IMR-90 (cell line): ENCODE measurements around the gene MCTP2. TPM values are rescaled to one million over a fixed set of nuclear protein-coding genes. Genes with fewer than 3 reads are reported as not detected.

Experiments
- ATAC-seq: fragments of 200-7000 bp; cut with Tn5 transposase; 2 replicates; pipeline ENCODE4 v1.9.1; 2020; ENCODE audit warnings: low read depth, mild to moderate bottlenecking, moderate library complexity
- BruUV-seq: library from RNA; stranded (reverse); fragments of 400-500 nt; replicated peaks from 2 replicates; lab custom pipeline; 2021; lab: Mats Ljungman, UMichigan
- CTCF ChIA-PET: fragments of 300-600 bp; formaldehyde crosslinking; extraction: SDS; loops from one replicate; lab custom pipeline; 2021; ENCODE audit warnings: antibody characterized with exemption; lab: Yijun Ruan, JAX
- POLR2A ChIA-PET: fragments of 300-600 bp; sonication (Branson Sonifier 250); formaldehyde crosslinking; loops from one replicate; lab custom pipeline; 2022; ENCODE audit warnings: antibody characterized with exemption; ENCODE audit not compliant: unreplicated experiment; lab: Charles Lee
- DNase-seq: peaks from one replicate; pipeline ENCODE4 v3.0.0; 2013
- H2AFZ ChIP-seq: replicated peaks from 2 replicates; pipeline ENCODE3; 2013; ENCODE audit warnings: low read length, mild to moderate bottlenecking; ENCODE audit not compliant: poor library complexity
- H2AK5ac ChIP-seq: 2 replicates; pipeline ENCODE4 v1.6.1; 2013; ENCODE audit warnings: low read depth, low read length, inconsistent platforms
- H2AK9ac ChIP-seq: replicated peaks from 2 replicates; pipeline ENCODE3; 2013; ENCODE audit warnings: mild to moderate bottlenecking, low read depth, low read length, moderate library complexity; ENCODE audit not compliant: poor library complexity
- H2BK120ac ChIP-seq: 2 replicates; pipeline ENCODE4 v1.6.1; 2013; ENCODE audit warnings: low read depth, low read length, inconsistent platforms
- H2BK15ac ChIP-seq: 3 replicates; pipeline ENCODE4 v1.6.1; 2013; ENCODE audit warnings: low read depth, low read length, inconsistent platforms
- H2BK20ac ChIP-seq: 2 replicates; pipeline ENCODE4 v1.6.1; 2013; ENCODE audit warnings: low read depth, mild to moderate bottlenecking, inconsistent platforms, low read length, moderate library complexity
- H2BK5ac ChIP-seq: 2 replicates; pipeline ENCODE4 v1.6.1; 2013; ENCODE audit warnings: mild to moderate bottlenecking, low read depth, low read length, inconsistent platforms; ENCODE audit not compliant: poor library complexity, severe bottlenecking
- H3K14ac ChIP-seq: replicated peaks from 2 replicates; pipeline ENCODE4 v1.6.1; 2013; ENCODE audit warnings: low read depth, low read length, inconsistent platforms
- H3K18ac ChIP-seq: 2 replicates; pipeline ENCODE4 v1.6.1; 2013; ENCODE audit warnings: low read depth, low read length, control low read depth
- H3K23ac ChIP-seq: 2 replicates; pipeline ENCODE4 v1.6.1; 2013; ENCODE audit warnings: low read depth, low read length, inconsistent platforms
- H3K27ac ChIP-seq: 2 replicates; pipeline ENCODE4 v1.5.1; 2013; ENCODE audit warnings: mild to moderate bottlenecking, control low read depth, low read length; ENCODE audit not compliant: insufficient read depth
- H3K27me3 ChIP-seq: 2 replicates; pipeline ENCODE4 v1.6.1; 2013; ENCODE audit warnings: low read length; ENCODE audit not compliant: control insufficient read depth, insufficient read depth
- H3K36me3 ChIP-seq: 2 replicates; pipeline ENCODE4 v1.6.1; 2013; ENCODE audit warnings: low read length, mixed read lengths; ENCODE audit not compliant: control insufficient read depth, insufficient read depth
- H3K4ac ChIP-seq: 2 replicates; pipeline ENCODE4 v1.6.1; 2013; ENCODE audit warnings: low read depth, low read length, inconsistent platforms
- H3K4me1 ChIP-seq: 2 replicates; pipeline ENCODE4 v1.6.1; 2013; ENCODE audit warnings: low read length, mixed read lengths; ENCODE audit not compliant: control insufficient read depth, insufficient read depth
- H3K4me2 ChIP-seq: 2 replicates; pipeline ENCODE4 v1.6.1; 2013; ENCODE audit warnings: low read depth, mild to moderate bottlenecking, control low read depth, low read length, moderate library complexity
- H3K4me3 ChIP-seq: 2 replicates; pipeline ENCODE4 v1.5.1; 2013; ENCODE audit warnings: low read depth, mild to moderate bottlenecking, control low read depth, low read length, moderate library complexity; ENCODE audit not compliant: insufficient read depth
- H3K56ac ChIP-seq: 2 replicates; pipeline ENCODE4 v1.6.1; 2013; ENCODE audit warnings: low read length, inconsistent platforms; ENCODE audit not compliant: insufficient read depth; ENCODE audit errors: extremely low read depth
- H3K79me1 ChIP-seq, 2 experiments: 2 replicates each; pipeline ENCODE4 v1.6.1; 2013; ENCODE audit warnings: low read length in 2 of 2, inconsistent platforms in 1 of 2, low read depth in 1 of 2
- H3K9ac ChIP-seq: 2 replicates; pipeline ENCODE4 v1.6.1; 2013; ENCODE audit warnings: low read depth, low read length, control low read depth
- H3K9me1 ChIP-seq: 2 replicates; pipeline ENCODE4 v1.6.1; 2013; ENCODE audit warnings: low read length, inconsistent platforms; ENCODE audit not compliant: insufficient read depth
- H3K9me3 ChIP-seq: 2 replicates; pipeline ENCODE4 v1.6.1; 2013; ENCODE audit warnings: low read length; ENCODE audit not compliant: control insufficient read depth, insufficient read depth
- H4K20me1 ChIP-seq: 2 replicates; pipeline ENCODE4 v1.6.1; 2013; ENCODE audit warnings: low read length, inconsistent platforms; ENCODE audit not compliant: insufficient read depth
- H4K5ac ChIP-seq: 2 replicates; pipeline ENCODE4 v1.6.1; 2013; ENCODE audit warnings: mild to moderate bottlenecking, low read depth, low read length, control low read depth
- H4K8ac ChIP-seq, 2 experiments: 2 replicates each; pipeline ENCODE4 v1.6.1; 2013; ENCODE audit warnings: low read depth in 2 of 2, low read length in 2 of 2, control low read depth in 1 of 2, inconsistent platforms in 1 of 2
- H4K91ac ChIP-seq: 2 replicates; pipeline ENCODE4 v1.6.1; 2013; ENCODE audit warnings: low read depth, low read length, inconsistent platforms; ENCODE audit not compliant: insufficient read depth
- BHLHE40 ChIP-seq: fragments of 150-350 bp; IDR thresholded peaks from 2 replicates; pipeline ENCODE4 v1.6.1; 2016; ENCODE audit warnings: mild to moderate bottlenecking, low read depth, low read length
- CEBPB ChIP-seq: IDR thresholded peaks from 2 replicates; pipeline ENCODE4 v1.6.1; 2012; ENCODE audit warnings: low read depth, low read length, improper control_type of control experiment
- FOS ChIP-seq: fragments of 150-350 bp; IDR thresholded peaks from 2 replicates; pipeline ENCODE4 v1.6.1; 2016; ENCODE audit warnings: low read depth, low read length
- RCOR1 ChIP-seq: IDR thresholded peaks from 2 replicates; pipeline ENCODE4 v1.6.1; 2012; ENCODE audit warnings: mild to moderate bottlenecking, low read length, improper control_type of control experiment; ENCODE audit not compliant: insufficient replicate concordance
- SMC3 ChIP-seq: fragments of 150-350 bp; IDR thresholded peaks from 2 replicates; pipeline ENCODE4 v1.6.1; 2016; ENCODE audit warnings: low read depth, mild to moderate bottlenecking, antibody characterized with exemption, low read length, moderate library complexity
- WGBS, 2 experiments: methylation state at CpG; one replicate each; pipeline versions ENCODE4 v1.1.5 to v1.1.7; 2013; ENCODE audit warnings: missing lambda C conversion rate in 2 of 2; ENCODE audit not compliant: insufficient read length in 1 of 2; ENCODE audit errors: extremely low coverage in 2 of 2; 5-methylcytosine and 5-hydroxymethylcytosine counted together
- dilution Hi-C: fragments of 300-500 bp; cut with HindIII; formaldehyde crosslinking; loops from one replicate; pipeline ENCODE4 v1.14.3; 2018; ENCODE audit warnings: low sequenced_read_pairs; ENCODE audit not compliant: unreplicated experiment
- in situ Hi-C: fragments of 300-500 bp; cut with MboI; formaldehyde crosslinking; loops from 3 replicates; pipeline ENCODE4 v1.14.3; 2019; ENCODE audit warnings: low sequenced_read_pairs, inconsistent platforms, mixed read lengths
- intact Hi-C: fragments of 100-400 bp; cut with micrococcal nuclease; formaldehyde crosslinking; loops from 2 replicates; pipeline ENCODE4 v1.10.0; 2022
- polyA plus RNA-seq, 3 experiments: library from polyadenylated mRNA; depleted of rRNA; stranded (reverse); fragments of >200 nt; gene quantifications; 2 replicates each; pipeline ENCODE4 v1.2.3, GENCODE V29; 2012; ENCODE audit warnings: low replicate concordance in 1 of 3
- total RNA-seq: library from RNA; depleted of rRNA; stranded (reverse); fragments of >200 nt; gene quantifications from 2 replicates; pipeline ENCODE4 v1.2.3, GENCODE V29; 2012
- TF ChIP-seq, protein P1 (sequence below): fragments of 150-350 bp; IDR thresholded peaks from 2 replicates; pipeline ENCODE4 v1.6.1; 2017; ENCODE audit warnings: mild to moderate bottlenecking, antibody characterized with exemption, low read length, low read depth
- TF ChIP-seq, protein P2 (sequence below): conservative IDR thresholded peaks from 2 replicates; pipeline ENCODE4 v1.5.1; 2012; ENCODE audit warnings: mild to moderate bottlenecking, low read depth, low read length, improper control_type of control experiment
- TF ChIP-seq, protein P3 (sequence below): fragments of 150-350 bp; IDR thresholded peaks from 2 replicates; pipeline ENCODE4 v1.6.1; 2016; ENCODE audit warnings: low read depth, mild to moderate bottlenecking, low read length, moderate library complexity, borderline replicate concordance

MCTP2 gene
- total and polyA plus RNA-seq, 2 of the 4 experiments (the other 2 are of a cell fraction) = 5.1 to 9.9 TPM

DNA sequence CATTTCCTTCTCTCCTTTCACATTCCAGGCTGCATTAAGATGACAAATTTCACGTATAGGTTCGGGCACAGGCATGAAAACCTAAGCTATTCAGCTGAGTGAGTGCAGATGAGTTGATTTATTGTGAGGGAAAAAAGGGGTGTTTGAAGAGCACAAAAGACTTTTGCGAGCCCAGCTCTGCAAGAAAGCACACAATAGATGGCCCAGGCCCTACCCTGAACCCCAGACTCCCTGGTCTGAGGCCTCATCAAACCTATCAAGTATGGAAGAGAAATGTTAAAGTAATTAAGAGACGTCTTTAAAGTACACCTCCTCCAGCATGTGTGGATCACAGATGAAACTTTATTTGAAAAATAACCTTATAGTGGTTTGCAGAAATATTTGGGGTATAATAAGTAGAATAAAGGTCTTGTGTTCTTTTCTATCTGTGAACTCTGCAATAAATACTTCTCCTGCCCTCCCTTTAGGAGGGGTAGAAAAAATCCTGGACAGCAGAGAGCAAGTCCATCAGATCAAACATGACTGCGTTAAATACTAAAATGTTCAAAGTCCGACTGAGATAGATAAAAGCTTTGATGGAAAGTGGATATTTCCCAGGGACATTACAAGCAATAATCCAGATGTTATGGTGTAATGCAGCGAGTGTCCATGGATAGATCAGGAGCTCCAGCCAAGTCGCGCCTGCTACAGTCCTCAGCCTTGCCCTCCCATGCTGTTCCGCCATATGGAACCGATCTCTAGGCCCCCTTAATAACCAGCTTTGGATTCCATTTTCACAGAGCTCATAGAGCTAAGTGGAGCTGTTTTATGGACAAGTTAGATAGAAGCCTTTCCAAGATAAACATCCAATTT lies 121.5 kb downstream of the MCTP2 start (continued):
- no peak for TF ChIP-seq BHLHE40

DNA sequence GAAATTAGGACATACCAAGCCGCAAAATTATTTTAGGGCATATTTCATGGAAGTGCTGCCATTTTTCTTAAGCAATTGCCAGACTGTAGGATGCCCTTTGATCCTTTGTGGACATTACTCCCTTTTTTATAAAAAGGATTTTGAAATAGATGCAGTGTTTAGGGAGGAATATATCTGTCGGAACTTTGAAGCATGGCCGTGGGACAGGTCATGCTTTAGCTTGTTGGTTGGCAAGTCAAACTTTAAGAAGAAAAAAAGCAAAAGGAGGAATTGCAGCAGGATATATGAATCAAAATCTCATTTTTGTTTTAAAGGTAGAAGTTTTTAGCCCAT lies 122.1 kb downstream of the MCTP2 start:
- H4K5ac ChIP-seq = no peak overlapping the region
- no peak for DNase-seq
- H3K4me3 ChIP-seq = no peak overlapping the region
- H4K8ac ChIP-seq = no peak overlapping the region
- no peak overlapping the region for H3K18ac ChIP-seq
- no peak overlapping the region for H3K14ac ChIP-seq
- 25% methylated on average over 2 of the region's 3 CpGs; no CpG with 5 or more reads in 1 of the 2 experiments for whole genome bisulfite sequencing, 2 experiments
- H4K20me1 ChIP-seq = no peaks in the 10 kb centered on the region
- in situ Hi-C loops = no loop called here
- H2AK9ac ChIP-seq = no peak overlapping the region
- no peaks in the 10 kb centered on the region for H3K79me1 ChIP-seq
- dilution Hi-C loops = no loop called here
- no TSS peak for BruUV-seq
- H3K27ac ChIP-seq = no peak overlapping the region
- 0 out of 2 replicates have a peak, but pooled peaks cover 2% of the 10 kb centered on the region for H3K9me3 ChIP-seq
- no peak overlapping the region for H3K56ac ChIP-seq
- H3K36me3 ChIP-seq = no peaks in the 10 kb centered on the region
- no peak overlapping the region for H4K91ac ChIP-seq
- no peak overlapping the region for H3K4me2 ChIP-seq
- H3K4ac ChIP-seq = no peak overlapping the region
- no peaks in the 10 kb centered on the region for H3K9me1 ChIP-seq
- H2BK20ac ChIP-seq = no peak overlapping the region
- H3K27me3 ChIP-seq = no peaks in the 10 kb centered on the region
- intact Hi-C loops = no loop called here
- no peak overlapping the region for H3K23ac ChIP-seq
- H3K4me1 ChIP-seq = no peaks in the 10 kb centered on the region
- H2BK15ac ChIP-seq = no peak overlapping the region
- H2AFZ ChIP-seq = no peak overlapping the region
- H2BK120ac ChIP-seq = no peak overlapping the region
- POLR2A ChIA-PET = no interaction called here
- ATAC-seq = no peak
- TF ChIP-seq RCOR1 (no peak), FOS (no peak), CEBPB (no peak), BHLHE40 (no peak), SMC3 (no peak)
- TF ChIP-seq, protein P1, sequence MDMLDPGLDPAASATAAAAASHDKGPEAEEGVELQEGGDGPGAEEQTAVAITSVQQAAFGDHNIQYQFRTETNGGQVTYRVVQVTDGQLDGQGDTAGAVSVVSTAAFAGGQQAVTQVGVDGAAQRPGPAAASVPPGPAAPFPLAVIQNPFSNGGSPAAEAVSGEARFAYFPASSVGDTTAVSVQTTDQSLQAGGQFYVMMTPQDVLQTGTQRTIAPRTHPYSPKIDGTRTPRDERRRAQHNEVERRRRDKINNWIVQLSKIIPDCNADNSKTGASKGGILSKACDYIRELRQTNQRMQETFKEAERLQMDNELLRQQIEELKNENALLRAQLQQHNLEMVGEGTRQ = no peak
- TF ChIP-seq, protein P2, sequence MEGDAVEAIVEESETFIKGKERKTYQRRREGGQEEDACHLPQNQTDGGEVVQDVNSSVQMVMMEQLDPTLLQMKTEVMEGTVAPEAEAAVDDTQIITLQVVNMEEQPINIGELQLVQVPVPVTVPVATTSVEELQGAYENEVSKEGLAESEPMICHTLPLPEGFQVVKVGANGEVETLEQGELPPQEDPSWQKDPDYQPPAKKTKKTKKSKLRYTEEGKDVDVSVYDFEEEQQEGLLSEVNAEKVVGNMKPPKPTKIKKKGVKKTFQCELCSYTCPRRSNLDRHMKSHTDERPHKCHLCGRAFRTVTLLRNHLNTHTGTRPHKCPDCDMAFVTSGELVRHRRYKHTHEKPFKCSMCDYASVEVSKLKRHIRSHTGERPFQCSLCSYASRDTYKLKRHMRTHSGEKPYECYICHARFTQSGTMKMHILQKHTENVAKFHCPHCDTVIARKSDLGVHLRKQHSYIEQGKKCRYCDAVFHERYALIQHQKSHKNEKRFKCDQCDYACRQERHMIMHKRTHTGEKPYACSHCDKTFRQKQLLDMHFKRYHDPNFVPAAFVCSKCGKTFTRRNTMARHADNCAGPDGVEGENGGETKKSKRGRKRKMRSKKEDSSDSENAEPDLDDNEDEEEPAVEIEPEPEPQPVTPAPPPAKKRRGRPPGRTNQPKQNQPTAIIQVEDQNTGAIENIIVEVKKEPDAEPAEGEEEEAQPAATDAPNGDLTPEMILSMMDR = no peak
- TF ChIP-seq, protein P3, sequence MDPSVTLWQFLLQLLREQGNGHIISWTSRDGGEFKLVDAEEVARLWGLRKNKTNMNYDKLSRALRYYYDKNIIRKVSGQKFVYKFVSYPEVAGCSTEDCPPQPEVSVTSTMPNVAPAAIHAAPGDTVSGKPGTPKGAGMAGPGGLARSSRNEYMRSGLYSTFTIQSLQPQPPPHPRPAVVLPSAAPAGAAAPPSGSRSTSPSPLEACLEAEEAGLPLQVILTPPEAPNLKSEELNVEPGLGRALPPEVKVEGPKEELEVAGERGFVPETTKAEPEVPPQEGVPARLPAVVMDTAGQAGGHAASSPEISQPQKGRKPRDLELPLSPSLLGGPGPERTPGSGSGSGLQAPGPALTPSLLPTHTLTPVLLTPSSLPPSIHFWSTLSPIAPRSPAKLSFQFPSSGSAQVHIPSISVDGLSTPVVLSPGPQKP = no peak
- no peak overlapping the region for H2AK5ac ChIP-seq
- CTCF ChIA-PET = interaction anchor here (0.6 kb wide), 1 partner anchor 90 kb away, joined by 4 read pairs; no protein-coding TSS in a partner anchor
- no peak overlapping the region for H2BK5ac ChIP-seq
- H3K9ac ChIP-seq = no peak overlapping the region
